Keratinocyte (primary cell): Measurements from ENCODE around the gene ASNSD1. TPM values are rescaled to one million over a fixed set of nuclear protein-coding genes. Genes with fewer than 3 reads are reported as not detected.

Source experiments
- DNase-seq: peaks from one replicate; pipeline ENCODE4 v3.0.0-alpha.2; 2011; ENCODE audit warnings: low read depth, missing footprints, low spot score
- FAIRE-seq: peaks from 2 replicates; lab custom pipeline; 2011; peaks lifted over from hg19 to GRCh38; lab: Jason Lieb, UNC
- H2AFZ ChIP-seq: 2 replicates; pipeline ENCODE4 v1.6.0; 2012; ENCODE audit warnings: low read length, control low read depth, inconsistent platforms; ENCODE audit not compliant: control insufficient read depth
- H3K27ac ChIP-seq: 2 replicates; pipeline ENCODE4 v1.5.1; 2011; ENCODE audit warnings: low read length; ENCODE audit not compliant: control insufficient read depth, insufficient read depth
- H3K27me3 ChIP-seq: 3 replicates; pipeline ENCODE4 v1.6.0; 2011; ENCODE audit warnings: low read length; ENCODE audit not compliant: control insufficient read depth, insufficient read depth; ENCODE audit errors: extremely low read depth
- H3K36me3 ChIP-seq, 2 experiments: 2 replicates in 1 of 2; 3 replicates in 1 of 2; pipeline ENCODE4 v1.5.1; 2011; ENCODE audit warnings: low read length in 2 of 2, mild to moderate bottlenecking in 1 of 2; ENCODE audit not compliant: control insufficient read depth in 2 of 2, insufficient read depth in 2 of 2; ENCODE audit errors: extremely low read depth in 1 of 2
- H3K4me1 ChIP-seq: 3 replicates; pipeline ENCODE4 v1.5.1; 2011; ENCODE audit warnings: low read length; ENCODE audit not compliant: control insufficient read depth, insufficient read depth; ENCODE audit errors: extremely low read depth
- H3K4me2 ChIP-seq: 3 replicates; pipeline ENCODE4 v1.6.0; 2011; ENCODE audit warnings: low read depth, low read length; ENCODE audit not compliant: control insufficient read depth, insufficient read depth; ENCODE audit errors: extremely low read depth
- H3K4me3 ChIP-seq, 3 experiments: fragments of 200-600 bp in 1 of 3; sonication (generic) in 1 of 3; 2 replicates in 2 of 3; 3 replicates in 1 of 3; pipeline ENCODE4 v1.5.1; 2011 to 2016; ENCODE audit warnings: low read length in 3 of 3, mild to moderate bottlenecking in 3 of 3, control low read depth in 2 of 3, inconsistent platforms in 1 of 3, low read depth in 1 of 3, mixed read lengths in 1 of 3, mixed run types in 1 of 3, moderate library complexity in 1 of 3; ENCODE audit not compliant: control insufficient read depth in 2 of 3, insufficient read depth in 2 of 3; ENCODE audit errors: extremely low read depth in 1 of 3
- H3K79me2 ChIP-seq: 2 replicates; pipeline ENCODE4 v1.6.0; 2012; ENCODE audit warnings: low read length; ENCODE audit not compliant: control insufficient read depth, insufficient read depth
- H3K9ac ChIP-seq: 3 replicates; pipeline ENCODE4 v1.6.0; 2011; ENCODE audit warnings: low read length; ENCODE audit not compliant: control insufficient read depth, insufficient read depth; ENCODE audit errors: extremely low read depth
- H3K9me1 ChIP-seq: 3 replicates; pipeline ENCODE4 v1.6.0; 2011; ENCODE audit warnings: low read length; ENCODE audit not compliant: control insufficient read depth, insufficient read depth; ENCODE audit errors: extremely low read depth
- H3K9me3 ChIP-seq: 2 replicates; pipeline ENCODE4 v1.5.1; 2012; ENCODE audit warnings: low read depth, low read length; ENCODE audit not compliant: control insufficient read depth
- H4K20me1 ChIP-seq: 3 replicates; pipeline ENCODE4 v1.6.0; 2011; ENCODE audit warnings: low read length; ENCODE audit not compliant: control insufficient read depth, insufficient read depth; ENCODE audit errors: extremely low read depth
- EZH2 ChIP-seq: IDR thresholded peaks from one replicate; pipeline ENCODE4 v1.6.1; 2012; ENCODE audit warnings: inconsistent platforms, mild to moderate bottlenecking, low read length, moderate library complexity
- dilution Hi-C: fragments of 300-500 bp; cut with MboI; formaldehyde crosslinking; loops from one replicate; pipeline ENCODE4 v1.7.0; 2020; ENCODE audit warnings: low sequenced_read_pairs; ENCODE audit not compliant: extremely low pct_ligation_motif_present
- polyA plus RNA-seq, 5 experiments: library from polyadenylated mRNA; depleted of rRNA in 3 of 5; stranded (reverse) in 3 of 5; stranded (forward) in 1 of 5; unstranded in 1 of 5; fragments of >200 nt; gene quantifications; 1 replicate in 1 of 5; 2 replicates in 3 of 5; 3 replicates in 1 of 5; pipeline versions ENCODE4 v1.2.1 to v1.2.3, GENCODE V29; 2011 to 2012; ENCODE audit warnings: missing spikeins in 2 of 5, low read depth in 1 of 5, low replicate concordance in 1 of 5
- TF ChIP-seq, protein P1 (sequence below), 3 experiments: IDR thresholded peaks in 1 of 3; conservative IDR thresholded peaks in 1 of 3; optimal IDR thresholded peaks in 1 of 3; 2 replicates in 2 of 3; 3 replicates in 1 of 3; pipeline versions ENCODE3 to v1.5.1; 2011; ENCODE audit warnings: low read length in 3 of 3, mild to moderate bottlenecking in 3 of 3, moderate library complexity in 2 of 3, control low read depth in 1 of 3, inconsistent platforms in 1 of 3; ENCODE audit not compliant: insufficient read depth in 2 of 3; ENCODE audit errors: extremely low read depth in 1 of 3

ASNSD1 gene
- polyA plus RNA-seq, 1 donor (not counting 4 experiments of a cell fraction or from before 2014, with no cell fraction given) = 40.0 TPM

DNA sequence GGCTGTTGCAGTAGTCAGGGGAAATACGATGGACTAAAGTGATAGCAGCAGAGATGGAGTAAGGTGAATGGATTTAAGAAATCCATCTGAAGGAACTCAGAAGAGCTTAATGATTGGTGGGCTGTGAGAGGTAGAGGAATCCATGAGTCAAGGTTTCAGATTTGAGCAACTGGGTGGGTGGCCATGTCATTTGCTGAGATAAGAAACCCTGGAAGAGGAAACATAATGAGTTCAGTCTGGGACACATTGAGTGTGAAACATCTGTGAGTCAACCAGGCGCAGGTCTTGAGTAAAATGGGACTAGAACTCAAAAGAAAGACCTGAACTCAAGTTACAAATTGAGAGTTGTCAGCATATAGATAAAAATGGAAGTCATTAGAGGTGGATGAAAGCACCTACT is 19.7 kb upstream of the ASNSD1 start:
- dilution Hi-C loops = loop anchor here (25.0 kb wide), 1 partner anchor 179 kb away; no protein-coding TSS in a partner anchor
- TF ChIP-seq, protein P1, sequence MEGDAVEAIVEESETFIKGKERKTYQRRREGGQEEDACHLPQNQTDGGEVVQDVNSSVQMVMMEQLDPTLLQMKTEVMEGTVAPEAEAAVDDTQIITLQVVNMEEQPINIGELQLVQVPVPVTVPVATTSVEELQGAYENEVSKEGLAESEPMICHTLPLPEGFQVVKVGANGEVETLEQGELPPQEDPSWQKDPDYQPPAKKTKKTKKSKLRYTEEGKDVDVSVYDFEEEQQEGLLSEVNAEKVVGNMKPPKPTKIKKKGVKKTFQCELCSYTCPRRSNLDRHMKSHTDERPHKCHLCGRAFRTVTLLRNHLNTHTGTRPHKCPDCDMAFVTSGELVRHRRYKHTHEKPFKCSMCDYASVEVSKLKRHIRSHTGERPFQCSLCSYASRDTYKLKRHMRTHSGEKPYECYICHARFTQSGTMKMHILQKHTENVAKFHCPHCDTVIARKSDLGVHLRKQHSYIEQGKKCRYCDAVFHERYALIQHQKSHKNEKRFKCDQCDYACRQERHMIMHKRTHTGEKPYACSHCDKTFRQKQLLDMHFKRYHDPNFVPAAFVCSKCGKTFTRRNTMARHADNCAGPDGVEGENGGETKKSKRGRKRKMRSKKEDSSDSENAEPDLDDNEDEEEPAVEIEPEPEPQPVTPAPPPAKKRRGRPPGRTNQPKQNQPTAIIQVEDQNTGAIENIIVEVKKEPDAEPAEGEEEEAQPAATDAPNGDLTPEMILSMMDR (optimal IDR thresholded peaks at IDR 0.05 in 1 of 3, IDR thresholded peaks at IDR 0.05 in 1 of 3, conservative IDR thresholded peaks at IDR 0.05 in 1 of 3; ENCODE audit: extremely low read depth in 1 of 3, insufficient read depth in 2 of 3, low read length in 3 of 3) = no peak
- no peak for TF ChIP-seq EZH2

DNA sequence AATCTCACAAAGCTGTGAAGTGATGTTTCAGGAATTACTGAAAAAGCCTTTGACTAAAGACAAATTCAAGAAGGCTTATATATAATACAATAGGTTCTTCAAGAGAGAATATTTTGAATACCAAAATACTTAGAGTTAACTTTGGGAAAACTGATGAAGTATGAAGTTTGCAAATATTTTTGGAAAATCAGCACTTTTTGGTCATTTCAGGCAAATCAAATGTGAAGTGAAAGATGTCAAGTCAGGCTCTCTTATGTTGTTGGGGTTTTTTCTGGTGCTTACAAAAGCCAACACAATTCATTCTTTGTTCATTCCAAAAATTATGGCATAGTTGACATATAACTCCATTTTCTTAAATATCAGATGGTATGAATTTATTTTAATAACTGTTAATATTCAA is 14.7 kb upstream of the ASNSD1 start:
- dilution Hi-C loops = loop anchor here (25.0 kb wide), 1 partner anchor 184 kb away; no protein-coding TSS in a partner anchor
- H3K36me3 ChIP-seq = no peaks in the 10 kb centered on the region
- TF ChIP-seq, protein P1 (optimal IDR thresholded peaks at IDR 0.05 in 1 of 3, IDR thresholded peaks at IDR 0.05 in 1 of 3, conservative IDR thresholded peaks at IDR 0.05 in 1 of 3; ENCODE audit: extremely low read depth in 1 of 3, insufficient read depth in 2 of 3, low read length in 3 of 3) = no peak
- no peak for TF ChIP-seq EZH2
- no peak overlapping the region for H3K4me2 ChIP-seq
- FAIRE-seq (no peak), DNase-seq (no peak)
- H3K27me3 ChIP-seq = no peaks in the 10 kb centered on the region
- H3K9me3 ChIP-seq = no peaks in the 10 kb centered on the region
- no peak overlapping the region for H2AFZ ChIP-seq
- no peak overlapping the region for H3K27ac ChIP-seq
- H3K9ac ChIP-seq = no peak overlapping the region
- H3K4me1 ChIP-seq = no peaks in the 10 kb centered on the region
- no peaks in the 10 kb centered on the region for H4K20me1 ChIP-seq
- H3K9me1 ChIP-seq = no peaks in the 10 kb centered on the region
- no peaks in the 10 kb centered on the region for H3K79me2 ChIP-seq
- H3K4me3 ChIP-seq = no peak overlapping the region

More for the DNA sequence above, 19.7 kb upstream of the ASNSD1 start:
- Histone ChIP-seq H3K36me3 (no peaks in the 10 kb centered on the region), H3K27ac (no peak overlapping the region), H2AFZ (no peak overlapping the region), H3K9ac (no peak overlapping the region), H3K79me2 (no peaks in the 10 kb centered on the region), H3K9me3 (no peaks in the 10 kb centered on the region), H4K20me1 (no peaks in the 10 kb centered on the region), H3K4me1 (no peaks in the 10 kb centered on the region), H3K4me3 (no peak overlapping the region), H3K4me2 (no peak overlapping the region), H3K9me1 (no peaks in the 10 kb centered on the region), H3K27me3 (no peaks in the 10 kb centered on the region)
- no peak for FAIRE-seq
- DNase-seq = no peak
